GM18867 (cell line): ENCODE results near the gene NEK7.
A peak's percentile ranks its signal among the peaks of the same experiment; 100 is the strongest.
"Not testable (repeated sequence)": the region's sequence is repeated elsewhere in the genome, so short reads cannot be mapped to it uniquely, and the experiment has no call there.

Source experiments
- ATAC-seq: cut with Tn5 transposase; IDR thresholded peaks from one replicate; pipeline ENCODE4 v1.9.1; 2021; ENCODE audit warnings: mild to moderate bottlenecking, moderate library complexity; ENCODE audit not compliant: unreplicated experiment

The NEK7 gene

GRCh38 chr1:198199105-198199504, 42.3 kb downstream of the NEK7 start:
- peak; percentile 48 for ATAC-seq

GRCh38 chr1:198201956-198202784, 45.4 kb downstream of the NEK7 start:
- peak; percentile 94 for ATAC-seq

- ATAC-seq: no peak
These were observed 46.6 kb downstream of the NEK7 start for GRCh38 chr1:198203434-198203833.

- ATAC-seq: no peak
These were observed 48.4 kb downstream of the NEK7 start for GRCh38 chr1:198205016-198205684.

GRCh38 chr1:198206292-198206691, 49.5 kb downstream of the NEK7 start:
- ATAC-seq: no peak

GRCh38 chr1:198211696-198212095, 54.9 kb downstream of the NEK7 start:
- ATAC-seq: no peak

GRCh38 chr1:198212126-198212525, 55.3 kb downstream of the NEK7 start:
- no peak for ATAC-seq

- no peak for ATAC-seq
These were observed 55.9 kb downstream of the NEK7 start for GRCh38 chr1:198212675-198213074.

GRCh38 chr1:198214924-198215323, 58.1 kb downstream of the NEK7 start:
- no peak for ATAC-seq

GRCh38 chr1:198220428-198220827, 63.6 kb downstream of the NEK7 start:
- no peak for ATAC-seq

- ATAC-seq: not testable (repeated sequence)
These were observed 70.2 kb downstream of the NEK7 start for GRCh38 chr1:198227010-198227409.

- not testable (repeated sequence) for ATAC-seq
These were observed 70.7 kb downstream of the NEK7 start for GRCh38 chr1:198227454-198227853.

- no peak for ATAC-seq
These were observed 72.1 kb downstream of the NEK7 start for GRCh38 chr1:198228925-198229324.

- ATAC-seq: no peak
These were observed 75.0 kb downstream of the NEK7 start for GRCh38 chr1:198231779-198232178.

GRCh38 chr1:198232378-198232777, 75.6 kb downstream of the NEK7 start:
- ATAC-seq: no peak

GRCh38 chr1:198232940-198233675, 76.3 kb downstream of the NEK7 start:
- no peak for ATAC-seq

- peak; percentile 51 for ATAC-seq
These were observed 77.9 kb downstream of the NEK7 start for GRCh38 chr1:198234520-198235251.

GRCh38 chr1:198238121-198238520, 81.3 kb downstream of the NEK7 start:
- ATAC-seq: no peak

- no peak for ATAC-seq
These were observed 84.8 kb downstream of the NEK7 start for GRCh38 chr1:198241553-198241952.

- ATAC-seq: no peak
These were observed 88.0 kb downstream of the NEK7 start for GRCh38 chr1:198244772-198245171.

GRCh38 chr1:198245379-198245778, 88.6 kb downstream of the NEK7 start:
- ATAC-seq: no peak
